ENCODE data around the gene VSIR. TPM values are rescaled to one million over a fixed set of nuclear protein-coding genes. Genes with fewer than 3 reads are reported as not detected.

Gene VSIR
- total and polyA plus RNA-seq, 4 donors, result 32.3 to 244 (median 84.5) TPM

DNA sequence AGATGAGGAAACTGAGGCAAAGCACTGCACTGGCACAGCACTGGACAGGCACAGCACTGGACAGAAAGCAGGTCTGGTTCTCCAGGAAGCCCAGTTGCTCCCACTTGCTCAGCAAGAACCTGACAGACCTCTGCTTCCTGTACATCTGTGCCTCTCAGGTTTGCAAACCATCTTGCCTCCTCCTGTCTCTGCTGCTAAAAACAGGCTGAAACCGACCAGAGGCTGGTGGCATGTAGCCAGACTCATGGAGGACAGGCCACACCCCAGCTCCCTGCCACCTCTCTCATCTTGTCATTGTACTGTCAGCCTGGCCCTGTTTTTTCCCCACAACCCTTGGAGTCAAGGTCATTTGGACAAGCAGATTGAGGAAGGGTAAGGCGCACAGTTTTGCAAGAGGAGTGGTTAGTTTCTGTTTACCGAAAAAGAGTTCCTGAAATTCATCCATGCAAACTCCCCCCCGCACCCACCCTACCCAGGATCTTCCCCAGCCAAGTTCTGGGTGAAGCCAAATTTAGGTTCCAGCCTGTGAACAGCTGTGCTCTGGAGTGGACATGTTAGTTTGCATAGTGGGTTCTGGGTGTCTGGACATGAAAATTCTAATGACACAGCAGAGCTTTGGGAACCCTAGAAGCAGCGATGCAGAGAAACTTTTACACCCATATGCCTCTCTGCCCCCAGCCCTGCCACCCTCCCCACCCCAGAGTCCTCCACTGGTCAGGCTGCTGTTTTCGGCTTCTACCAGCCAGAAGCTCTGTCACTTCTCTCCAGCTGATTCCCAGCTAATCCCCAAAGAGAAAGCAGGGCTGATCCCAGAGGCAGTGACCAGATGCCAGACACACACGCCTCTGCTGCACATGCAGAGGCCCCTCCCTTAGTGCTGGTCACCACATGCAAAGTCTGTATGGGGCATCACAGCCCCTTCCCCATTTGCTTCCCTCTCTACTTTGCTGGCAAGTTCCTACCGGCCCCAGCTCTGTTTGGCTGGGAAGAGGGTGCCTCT, 45.3 kb downstream of the VSIR start:
- no peak overlapping the region for H3K9ac ChIP-seq (ENCODE audit: insufficient read depth in 1 of 2, low read length in 2 of 2)
- no peak overlapping the region for H3K4me3 ChIP-seq
- H3K36me3 ChIP-seq (ENCODE audit: control insufficient read depth in 4 of 4, insufficient read depth in 4 of 4, low read length in 4 of 4), result no peaks in the 10 kb centered on the region
- DNase-seq (peak; percentile 69 to 89 (median 80)), ATAC-seq (ENCODE audit: insufficient read depth, low FRiP score) (peak; percentile 60)
- H3K27me3 ChIP-seq (ENCODE audit: control insufficient read depth in 3 of 3, insufficient read depth in 3 of 3, low read length in 2 of 3), result no peaks in the 10 kb centered on the region
- peaks cover 3 to 31% (median 19%) of the 10 kb centered on the region in 5 donors for H3K4me1 ChIP-seq (ENCODE audit: control insufficient read depth in 5 of 5, insufficient read depth in 5 of 5, low read length in 5 of 5)
- 7 to 20% methylated on average over 8 of the region's 8 CpGs for WGBS, 2 donors
- H3K9me3 ChIP-seq (ENCODE audit: control insufficient read depth in 4 of 4, insufficient read depth in 3 of 4, low read length in 3 of 4), result no peaks in the 10 kb centered on the region
- TF ChIP-seq CTCF (IDR thresholded peaks at IDR 0.05; ENCODE audit: control extremely low read depth, extremely low read depth), result no peak
- peak overlapping the region; percentile 42 to 87 for H3K27ac ChIP-seq (ENCODE audit: low read depth in 1 of 2, low read length in 1 of 2)

DNA sequence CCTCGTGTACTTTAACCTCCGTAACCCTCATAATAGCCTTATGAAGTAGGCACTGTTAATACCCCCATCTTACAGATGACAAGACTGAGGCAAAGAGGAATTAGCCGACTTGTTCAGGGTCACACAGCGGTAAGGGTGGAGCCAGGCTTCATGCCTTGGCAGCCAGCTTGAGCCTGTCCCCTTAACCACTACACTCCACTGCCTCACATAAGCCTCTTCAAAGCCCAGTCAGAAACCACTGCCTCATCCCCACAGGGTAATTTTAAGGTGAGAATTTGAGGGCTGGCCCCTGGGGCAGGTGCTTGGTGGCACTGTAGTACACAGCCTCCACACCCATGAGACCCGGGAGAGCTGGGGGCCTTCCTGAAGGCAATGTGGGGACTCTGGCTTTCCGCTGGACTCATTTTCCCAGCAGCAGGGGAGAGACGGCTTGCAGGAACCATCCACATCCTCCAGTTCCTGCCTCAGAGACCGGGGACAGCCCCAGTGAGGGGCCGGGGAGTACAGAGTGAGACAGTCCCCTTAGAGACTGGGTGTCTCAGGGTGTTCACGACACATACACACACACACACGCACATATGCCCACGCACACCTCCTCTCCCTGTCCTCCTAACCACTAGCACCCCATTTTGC, 46.1 kb downstream of the VSIR start:
- peak overlapping the region in 1 of 2 donors; percentile 44 for H3K9ac ChIP-seq (ENCODE audit: insufficient read depth in 1 of 2, low read length in 2 of 2)
- H3K4me3 ChIP-seq, result no peak overlapping the region
- no peak for TF ChIP-seq CTCF (IDR thresholded peaks at IDR 0.05; ENCODE audit: control extremely low read depth, extremely low read depth)
- no peaks in the 10 kb centered on the region for H3K9me3 ChIP-seq (ENCODE audit: control insufficient read depth in 4 of 4, insufficient read depth in 3 of 4, low read length in 3 of 4)
- DNase-seq, result no peak
- H3K36me3 ChIP-seq (ENCODE audit: control insufficient read depth in 4 of 4, insufficient read depth in 4 of 4, low read length in 4 of 4), result no peaks in the 10 kb centered on the region
- H3K27me3 ChIP-seq (ENCODE audit: control insufficient read depth in 3 of 3, insufficient read depth in 3 of 3, low read length in 2 of 3), result no peaks in the 10 kb centered on the region
- ATAC-seq (ENCODE audit: insufficient read depth, low FRiP score), result no peak
- H3K4me1 ChIP-seq (ENCODE audit: control insufficient read depth in 5 of 5, insufficient read depth in 5 of 5, low read length in 5 of 5), result peaks cover 3 to 31% (median 19%) of the 10 kb centered on the region in 5 donors
- WGBS, 2 donors, result 39 to 49% methylated on average over 12 of the region's 12 CpGs
- peak overlapping the region; percentile 42 to 87 for H3K27ac ChIP-seq (ENCODE audit: low read depth in 1 of 2, low read length in 1 of 2)

GRCh38 chr10:71726580-71727104, 46.7 kb downstream of the VSIR start:
- no peaks in the 10 kb centered on the region for H3K27me3 ChIP-seq (ENCODE audit: control insufficient read depth in 3 of 3, insufficient read depth in 3 of 3, low read length in 2 of 3)
- H3K36me3 ChIP-seq (ENCODE audit: control insufficient read depth in 4 of 4, insufficient read depth in 4 of 4, low read length in 4 of 4), result no peaks in the 10 kb centered on the region
- H3K27ac ChIP-seq (ENCODE audit: low read depth in 1 of 2, low read length in 1 of 2), result peak overlapping the region in 1 of 2 donors; percentile 87
- H3K9me3 ChIP-seq (ENCODE audit: control insufficient read depth in 4 of 4, insufficient read depth in 3 of 4, low read length in 3 of 4), result no peaks in the 10 kb centered on the region
- H3K4me1 ChIP-seq (ENCODE audit: control insufficient read depth in 5 of 5, insufficient read depth in 5 of 5, low read length in 5 of 5), result peaks cover 3 to 31% (median 19%) of the 10 kb centered on the region in 5 donors
- no peak overlapping the region for H3K4me3 ChIP-seq
- no peak overlapping the region for H3K9ac ChIP-seq (ENCODE audit: insufficient read depth in 1 of 2, low read length in 2 of 2)
- WGBS, 2 donors, result 70 to 76% methylated on average over 11 of the region's 11 CpGs
- TF ChIP-seq CTCF (IDR thresholded peaks at IDR 0.05; ENCODE audit: control extremely low read depth, extremely low read depth), result no peak
- DNase-seq, result no peak
- no peak for ATAC-seq (ENCODE audit: insufficient read depth, low FRiP score)
